Head of caudate nucleus (tissue), 42 donors: Measurements from ENCODE around the gene WAC.
"Not testable (repeated sequence)": the region's sequence is repeated elsewhere in the genome, so short reads cannot be mapped to it uniquely, and the experiment has no call there.

Source experiments
- DNase-seq, 42 donors: peaks; one replicate each; pipeline versions ENCODE4 v3.0.0 to v3.0.0-alpha.2; 2020 to 2021; ENCODE audit warnings: mixed read lengths in 7 of 42
- intact Hi-C: fragments of 100-400 bp; cut with DNase I; formaldehyde crosslinking; loops from one replicate; pipeline ENCODE4 v1.15.0; 2022

The WAC gene

GRCh38 chr10:28594406-28594805 lies 61.5 kb downstream of the WAC start:
- DNase-seq, result no peak
- intact Hi-C loops, result no loop called here

GRCh38 chr10:28595613-28596012 lies 62.7 kb downstream of the WAC start:
- intact Hi-C loops, result no loop called here
- no peak for DNase-seq

GRCh38 chr10:28600056-28600455 lies 67.1 kb downstream of the WAC start:
- intact Hi-C loops, result no loop called here
- DNase-seq, result no peak

DNA sequence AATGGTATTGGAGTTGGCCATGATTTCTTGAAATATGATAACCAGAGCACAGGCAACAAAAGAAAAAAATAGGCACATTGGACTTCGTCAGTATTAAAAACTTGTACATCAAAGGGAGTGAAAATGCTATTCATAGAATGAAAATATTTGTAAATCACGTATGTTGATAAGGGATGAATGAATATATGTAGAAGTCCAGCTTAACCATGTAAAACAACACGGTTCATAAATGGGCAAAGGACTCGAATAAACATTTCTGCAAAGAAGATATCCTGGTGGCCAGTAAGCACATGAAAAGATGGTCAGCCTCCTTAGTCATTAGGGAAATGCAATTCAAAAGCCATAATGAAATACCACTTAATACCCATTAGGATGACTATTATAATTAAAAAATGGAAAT lies 68.1 kb downstream of the WAC start:
- no peak for DNase-seq
- intact Hi-C loops, result no loop called here

DNA sequence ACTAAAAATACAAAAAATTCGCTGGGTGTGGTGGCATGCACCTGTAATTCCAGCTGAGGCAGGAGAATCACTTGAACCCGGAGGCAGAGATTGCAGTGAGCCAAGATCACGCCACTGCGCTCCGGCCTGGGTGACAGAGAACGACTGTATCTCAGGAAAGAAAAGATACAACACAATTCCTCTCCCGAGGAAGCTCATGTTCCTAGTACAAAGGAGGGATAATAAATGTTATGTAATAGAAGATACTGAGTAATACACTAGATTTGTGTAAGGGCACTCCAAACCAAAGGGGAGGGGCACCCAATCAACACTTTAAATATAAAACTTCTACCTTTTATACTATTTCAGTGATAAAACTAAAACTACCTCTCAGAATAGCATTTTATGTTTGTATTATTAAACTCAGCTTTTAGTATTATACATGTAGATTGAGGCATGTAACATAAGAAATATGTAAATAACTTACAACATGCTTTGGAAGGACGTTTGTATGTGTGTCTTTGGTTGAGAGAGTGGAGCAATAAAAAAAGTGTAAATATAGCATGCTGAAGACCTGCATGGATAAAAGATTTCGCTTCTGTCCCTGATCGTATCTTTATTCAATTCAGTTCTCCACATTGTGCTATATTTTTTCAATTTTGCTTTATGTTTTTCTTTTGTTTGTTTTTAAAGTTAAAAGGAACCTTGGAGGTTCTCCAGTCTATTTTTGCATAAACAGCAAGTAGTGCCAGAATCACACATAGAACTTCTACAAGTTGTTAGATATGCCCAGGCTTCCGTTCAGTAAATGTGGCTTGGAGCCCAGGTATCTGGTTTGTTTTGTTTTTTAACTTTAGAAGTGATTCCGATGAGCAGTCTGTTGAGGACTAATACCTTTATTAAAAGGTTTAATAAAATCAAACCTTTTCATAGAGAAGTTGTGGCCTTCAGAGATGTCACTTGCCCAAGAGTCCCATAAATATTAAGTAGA lies 71.9 kb downstream of the WAC start:
- DNase-seq, result no peak
- intact Hi-C loops, result no loop called here

GRCh38 chr10:28606568-28606967 lies 73.7 kb downstream of the WAC start:
- intact Hi-C loops, result no loop called here

DNA sequence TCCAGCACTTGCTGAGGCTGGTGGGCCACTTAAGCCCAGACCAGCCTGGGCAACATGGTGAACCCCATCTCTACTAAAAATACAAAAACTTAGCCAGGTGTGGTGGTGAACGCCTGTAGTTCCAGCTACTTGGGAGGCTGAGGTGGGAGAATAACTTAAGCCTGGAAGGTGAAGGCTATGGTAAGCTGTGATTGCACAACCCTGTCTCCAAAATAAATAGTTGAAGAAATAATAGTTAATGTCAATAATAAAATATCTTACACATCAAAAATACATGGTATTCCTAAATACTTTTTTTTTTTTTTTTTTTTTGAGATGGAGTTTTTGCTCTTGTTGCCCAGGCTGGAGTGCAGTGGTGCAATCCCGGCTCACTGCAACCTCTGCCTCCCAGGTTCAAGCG lies 76.7 kb downstream of the WAC start:
- intact Hi-C loops, DNase-seq: not testable (repeated sequence)

More at GRCh38 chr10:28606568-28606967, 73.7 kb downstream of the WAC start:
- DNase-seq, result no peak

DNA sequence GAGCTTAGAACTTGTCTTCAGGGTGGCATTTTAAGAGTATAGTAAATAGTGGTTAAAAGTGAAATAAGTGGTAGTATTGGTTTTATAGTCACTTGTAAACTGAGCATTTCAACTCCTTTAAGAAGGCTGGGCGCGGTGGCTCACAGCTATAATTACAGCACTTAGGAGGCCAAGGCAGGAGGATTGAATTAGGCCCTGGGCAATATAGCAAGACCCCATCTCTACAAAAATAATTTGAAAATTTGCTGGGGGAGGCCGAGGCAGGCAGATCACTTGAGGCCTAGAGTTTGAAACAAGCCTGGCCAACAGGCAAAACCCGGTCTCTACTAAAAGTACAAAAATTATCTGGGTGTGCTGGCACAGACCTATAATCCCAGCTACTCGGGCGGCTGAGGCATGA lies 80.0 kb downstream of the WAC start:
- intact Hi-C loops, result no loop called here
- DNase-seq, result no peak

DNA sequence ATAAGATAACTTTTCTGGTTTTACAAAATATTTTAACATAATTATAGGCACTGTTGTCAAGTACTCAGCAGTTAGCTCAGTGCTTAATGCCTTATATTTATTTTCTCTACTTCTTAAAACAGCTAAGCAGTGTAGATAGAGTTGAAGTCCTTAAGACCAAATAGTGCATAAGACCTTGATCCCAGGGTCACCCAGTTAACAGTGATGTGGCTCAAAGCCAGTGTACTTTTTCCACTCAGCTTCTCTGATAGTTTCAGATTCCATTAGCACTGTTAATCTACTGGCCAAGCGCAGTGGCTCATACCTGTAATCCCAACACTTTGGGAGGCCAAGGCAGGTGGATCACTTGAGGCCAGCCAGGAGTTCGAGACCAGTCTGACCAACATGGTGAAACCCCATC lies 83.6 kb downstream of the WAC start:
- intact Hi-C loops, result no loop called here
- no peak for DNase-seq

GRCh38 chr10:28619455-28619854 lies 86.5 kb downstream of the WAC start:
- intact Hi-C loops, result no loop called here
- no peak for DNase-seq

DNA sequence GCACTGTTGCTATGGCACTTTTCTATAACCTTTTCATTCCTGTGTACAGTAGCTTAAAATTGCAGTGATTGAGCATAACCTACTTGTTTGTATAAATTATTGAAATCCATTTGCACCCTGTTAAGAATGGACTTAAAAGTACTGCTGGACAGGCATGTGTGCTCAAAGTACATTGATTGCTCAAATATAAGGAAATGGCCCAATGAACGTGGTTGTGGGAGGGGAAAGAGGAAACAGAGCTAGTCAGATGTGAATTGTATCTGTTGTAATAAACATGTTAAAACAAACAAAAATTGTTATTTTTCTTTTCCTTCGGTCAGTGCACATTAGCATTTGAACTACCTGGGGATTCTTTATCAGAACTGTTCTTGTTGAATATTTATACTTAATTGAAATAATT lies 87.3 kb downstream of the WAC start:
- no peak for DNase-seq
- intact Hi-C loops, result no loop called here

- no peak for DNase-seq
- intact Hi-C loops, result no loop called here
Observed at GRCh38 chr10:28623483-28623882, 90.6 kb downstream of the WAC start.

DNA sequence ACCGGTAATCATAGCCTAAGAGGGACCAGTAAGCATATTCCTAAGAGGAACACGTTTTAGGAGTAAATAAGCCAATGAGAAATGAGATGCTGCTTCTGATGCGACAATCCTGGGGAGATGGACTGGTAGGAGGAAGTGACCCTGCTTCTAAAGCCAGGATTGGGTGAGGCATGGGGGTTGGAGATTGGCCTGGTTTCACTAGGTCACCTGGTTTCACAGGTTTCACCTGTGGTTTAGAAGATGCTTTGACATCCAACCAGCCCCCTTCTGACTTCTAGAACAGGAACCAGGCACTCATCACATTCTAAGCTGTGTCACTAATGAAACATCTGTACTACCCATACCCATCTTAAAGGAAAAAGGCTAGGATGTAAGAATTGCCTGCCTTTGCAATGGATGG lies 91.4 kb downstream of the WAC start:
- intact Hi-C loops, result no loop called here
- DNase-seq, result no peak

DNA sequence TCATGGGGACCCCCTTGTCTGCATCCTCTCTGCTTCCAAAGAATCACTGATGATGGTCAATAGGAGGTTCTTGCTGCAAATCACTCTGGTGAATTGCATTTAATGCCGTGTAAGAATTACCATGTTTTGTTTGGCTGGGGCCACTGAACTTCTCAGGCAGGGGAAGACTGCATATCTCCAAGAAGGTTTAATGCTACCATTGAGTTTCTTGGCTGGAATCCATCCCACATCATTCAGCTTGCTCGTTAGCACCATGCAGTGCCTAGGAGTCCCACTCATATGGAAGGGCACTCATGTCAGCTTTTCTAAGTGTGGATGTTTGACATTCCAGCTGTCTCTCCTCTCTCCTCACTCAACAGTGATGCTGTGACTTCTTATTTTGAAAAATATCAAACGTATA lies 94.2 kb downstream of the WAC start:
- intact Hi-C loops, result no loop called here
- DNase-seq, result no peak

- peak; percentile 56 to 94 (median 85) for DNase-seq
Observed at GRCh38 chr10:28628184-28628893, 95.4 kb downstream of the WAC start.

DNA sequence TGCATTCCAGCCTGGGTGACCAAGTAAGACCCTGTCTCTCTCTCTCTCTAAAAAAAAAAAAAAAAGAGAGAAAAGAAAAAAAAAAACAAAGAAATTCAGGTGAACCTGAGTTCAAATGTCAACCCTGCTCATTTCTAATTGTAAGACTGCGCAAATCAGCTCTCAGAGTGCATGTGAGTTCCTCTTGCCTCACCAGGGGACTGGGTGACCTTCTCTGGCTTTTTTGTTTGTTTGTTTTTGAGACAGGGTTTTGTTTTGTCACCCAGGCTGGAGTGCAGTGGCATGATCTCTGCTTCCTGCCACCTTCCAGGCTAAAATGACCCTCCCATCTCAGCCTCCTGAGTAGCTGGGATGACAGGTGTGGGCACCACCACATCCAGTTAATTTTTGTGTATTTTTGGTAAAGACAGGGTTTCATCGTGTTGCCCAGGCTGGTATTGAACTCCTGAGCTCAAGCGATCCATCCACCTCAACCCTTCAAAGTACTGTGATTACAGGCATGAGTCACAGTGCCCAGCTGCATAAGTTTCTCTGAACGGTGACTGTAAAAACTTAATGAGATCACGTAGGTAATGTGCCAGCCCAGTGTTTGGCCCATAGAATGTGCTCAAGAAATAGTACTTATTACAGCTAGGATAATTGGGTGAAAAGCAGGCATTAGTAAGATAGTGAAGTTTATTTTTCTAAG lies 99.1 kb downstream of the WAC start:
- intact Hi-C loops, result no loop called here
- DNase-seq, result no peak

More at GRCh38 chr10:28628184-28628893, 95.4 kb downstream of the WAC start:
- intact Hi-C loops, result no loop called here

GRCh38 chr10:28632584-28632945 lies 99.6 kb downstream of the WAC start:
- no peak for DNase-seq

DNA sequence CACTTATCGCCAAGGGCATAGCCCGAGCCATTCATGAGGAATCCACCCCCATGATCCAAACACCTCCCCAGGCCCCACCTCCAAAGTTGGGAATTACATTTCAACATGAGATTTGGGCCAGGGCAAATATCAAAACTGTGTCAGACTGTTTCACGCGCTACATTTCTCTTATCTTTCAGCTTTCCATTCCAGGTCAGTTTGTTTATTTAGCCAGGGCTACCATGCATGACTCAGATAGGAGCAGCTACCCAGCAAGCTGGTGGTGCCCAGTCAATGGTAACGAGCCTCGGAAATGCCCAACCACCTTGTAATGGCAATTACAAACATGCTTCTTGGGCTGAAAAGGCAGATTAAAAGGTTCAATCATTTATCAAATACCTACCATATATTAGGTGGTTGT lies 100.8 kb downstream of the WAC start:
- DNase-seq, result no peak
- intact Hi-C loops, result no loop called here

More at GRCh38 chr10:28632584-28632945, 99.6 kb downstream of the WAC start:
- intact Hi-C loops, result no loop called here

GRCh38 chr10:28637346-28637745 lies 104.4 kb downstream of the WAC start:
- DNase-seq, result no peak
- intact Hi-C loops, result no loop called here

- intact Hi-C loops, result no loop called here
- no peak for DNase-seq
Observed at GRCh38 chr10:28638392-28638791, 105.5 kb downstream of the WAC start.
